ENCODE results near the gene ETV3.

The ETV3 gene

DNA sequence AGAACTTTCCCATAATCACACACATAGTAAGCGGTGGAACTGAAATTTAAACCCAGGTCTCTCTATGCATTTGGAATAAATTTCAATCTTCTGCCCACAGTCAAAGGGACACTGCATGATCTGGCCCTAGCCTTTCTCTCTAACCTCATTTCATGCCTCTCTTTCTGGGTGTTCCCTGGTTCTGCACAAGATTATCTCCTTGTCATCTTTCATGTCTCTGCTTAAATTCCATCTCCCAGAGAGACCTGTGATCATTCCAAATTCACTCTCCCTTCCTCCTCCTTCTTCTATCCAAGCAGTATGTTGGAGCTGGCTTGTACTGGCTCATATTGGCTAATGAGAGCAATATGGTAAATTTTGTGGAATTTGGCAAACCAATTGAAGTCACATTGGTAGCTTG lies 60.8 kb downstream of the ETV3 start:
- no peak for DNase-seq (ENCODE audit: extremely low spot score)
- POLR2A ChIA-PET, result no interaction called here
- CTCF ChIA-PET, result no interaction called here
- TF ChIP-seq TARDBP (IDR thresholded peaks at IDR 0.05), result no peak
- TF ChIP-seq NFRKB (IDR thresholded peaks at IDR 0.05), result no peak
- no peak for TF ChIP-seq ARNT (IDR thresholded peaks at IDR 0.05)
- TF ChIP-seq L3MBTL2 (conservative IDR thresholded peaks at IDR 0.05), result no peak
- TF ChIP-seq HDGF (IDR thresholded peaks at IDR 0.05; ENCODE audit: borderline replicate concordance), result no peak
- TF ChIP-seq CTBP1 (IDR thresholded peaks at IDR 0.05; ENCODE audit: borderline replicate concordance), result no peak
- TF ChIP-seq, protein P1, sequence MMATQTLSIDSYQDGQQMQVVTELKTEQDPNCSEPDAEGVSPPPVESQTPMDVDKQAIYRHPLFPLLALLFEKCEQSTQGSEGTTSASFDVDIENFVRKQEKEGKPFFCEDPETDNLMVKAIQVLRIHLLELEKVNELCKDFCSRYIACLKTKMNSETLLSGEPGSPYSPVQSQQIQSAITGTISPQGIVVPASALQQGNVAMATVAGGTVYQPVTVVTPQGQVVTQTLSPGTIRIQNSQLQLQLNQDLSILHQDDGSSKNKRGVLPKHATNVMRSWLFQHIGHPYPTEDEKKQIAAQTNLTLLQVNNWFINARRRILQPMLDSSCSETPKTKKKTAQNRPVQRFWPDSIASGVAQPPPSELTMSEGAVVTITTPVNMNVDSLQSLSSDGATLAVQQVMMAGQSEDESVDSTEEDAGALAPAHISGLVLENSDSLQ (IDR thresholded peaks at IDR 0.05), result no peak
- no peak for TF ChIP-seq ELF4 (IDR thresholded peaks at IDR 0.05)
- no peak for TF ChIP-seq BHLHE40 (IDR thresholded peaks at IDR 0.05; ENCODE audit: borderline replicate concordance)
- no peak for TF ChIP-seq SUZ12 (IDR thresholded peaks at IDR 0.05)
- no peak for TF ChIP-seq FOXA1 (IDR thresholded peaks at IDR 0.05)
- no peak for TF ChIP-seq SP1 (IDR thresholded peaks at IDR 0.05)

DNA sequence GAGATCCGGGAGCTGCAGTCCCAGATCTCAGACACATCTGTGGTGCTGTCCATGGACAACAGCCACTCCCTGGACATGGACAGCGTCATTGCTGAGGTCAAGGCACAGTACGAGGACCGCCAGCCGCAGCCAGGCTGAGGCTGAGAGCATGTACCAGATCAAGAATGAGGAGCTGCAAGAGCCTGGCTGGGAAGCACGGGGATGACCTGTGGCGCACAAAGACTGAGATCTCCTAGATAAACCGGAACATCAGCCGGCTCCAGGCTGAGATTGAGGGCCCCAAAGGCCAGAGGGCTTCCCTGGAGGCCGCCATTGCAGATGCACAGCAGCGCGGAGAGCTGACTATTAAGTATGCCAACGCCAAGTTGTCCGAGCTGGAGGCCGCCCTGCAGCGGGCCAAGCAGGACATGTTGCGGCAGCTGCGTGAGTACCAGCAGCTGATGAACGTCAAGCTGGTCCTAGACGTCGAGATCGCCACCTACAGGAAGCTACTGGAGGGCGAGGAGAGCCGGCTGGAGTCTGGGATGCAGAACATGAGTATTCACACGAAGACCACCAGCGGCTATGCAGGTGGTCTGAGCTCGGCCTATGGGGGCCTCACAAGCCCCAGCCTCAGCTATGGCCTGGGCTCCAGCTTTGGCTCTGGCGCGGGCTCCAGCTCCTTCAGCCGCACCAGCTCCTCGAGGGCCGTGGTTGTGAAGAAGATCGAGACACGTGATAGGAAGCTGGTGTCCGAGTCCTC lies 64.1 kb downstream of the ETV3 start:
- ChIA-PET POLR2A (interaction anchor here (0.7 to 1.1 kb wide), 2 partner anchors 74 to 141 kb away, joined by 3 read pairs; no protein-coding TSS in a partner anchor), CTCF (interaction anchor here (0.7 to 1.9 kb wide), 20 partner anchors 9 to 450 kb away, joined by 3 to 12 read pairs (median 4); no protein-coding TSS in a partner anchor)
- DNase-seq (ENCODE audit: extremely low spot score), result peak; percentile 82
- peak; percentile 96 for TF ChIP-seq L3MBTL2 (conservative IDR thresholded peaks at IDR 0.05)
- no peak for TF ChIP-seq BHLHE40 (IDR thresholded peaks at IDR 0.05; ENCODE audit: borderline replicate concordance)

Measured in HEK293T (cell line).